AML-193 (cell line): ENCODE measurements around the gene SMG6.

Experiments
- DNase-seq, 2 experiments: peaks; one replicate each; lab custom pipeline; 2025; lab: John Stamatoyannopoulos, UW

SMG6 gene

GRCh38 chr17:2235265-2235664 lies 68.3 kb downstream of the SMG6 start:
- no peak for DNase-seq

- no peak for DNase-seq
Observed at GRCh38 chr17:2233441-2233947, 70.1 kb downstream of the SMG6 start.

DNA sequence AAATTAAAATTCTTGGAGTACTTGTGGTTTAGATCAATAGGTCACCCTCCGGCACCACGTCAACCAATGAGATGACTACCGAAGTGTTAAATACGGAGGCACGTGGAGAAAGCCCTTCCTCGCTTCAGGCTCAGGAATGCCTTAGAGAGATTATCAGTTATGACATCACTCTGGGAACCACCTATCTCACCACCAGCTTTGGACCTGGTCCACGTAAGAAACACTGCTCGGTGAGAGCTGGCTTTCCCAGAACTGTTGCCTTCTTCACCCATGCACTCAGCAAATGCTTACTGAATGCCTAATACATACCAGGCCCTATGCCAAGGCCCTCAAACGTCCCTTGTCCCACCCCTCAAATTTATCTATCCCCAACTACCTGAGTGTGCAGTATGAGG lies 71.3 kb downstream of the SMG6 start:
- no peak for DNase-seq

- no peak for DNase-seq
Observed at GRCh38 chr17:2230877-2231276, 72.7 kb downstream of the SMG6 start.

DNA sequence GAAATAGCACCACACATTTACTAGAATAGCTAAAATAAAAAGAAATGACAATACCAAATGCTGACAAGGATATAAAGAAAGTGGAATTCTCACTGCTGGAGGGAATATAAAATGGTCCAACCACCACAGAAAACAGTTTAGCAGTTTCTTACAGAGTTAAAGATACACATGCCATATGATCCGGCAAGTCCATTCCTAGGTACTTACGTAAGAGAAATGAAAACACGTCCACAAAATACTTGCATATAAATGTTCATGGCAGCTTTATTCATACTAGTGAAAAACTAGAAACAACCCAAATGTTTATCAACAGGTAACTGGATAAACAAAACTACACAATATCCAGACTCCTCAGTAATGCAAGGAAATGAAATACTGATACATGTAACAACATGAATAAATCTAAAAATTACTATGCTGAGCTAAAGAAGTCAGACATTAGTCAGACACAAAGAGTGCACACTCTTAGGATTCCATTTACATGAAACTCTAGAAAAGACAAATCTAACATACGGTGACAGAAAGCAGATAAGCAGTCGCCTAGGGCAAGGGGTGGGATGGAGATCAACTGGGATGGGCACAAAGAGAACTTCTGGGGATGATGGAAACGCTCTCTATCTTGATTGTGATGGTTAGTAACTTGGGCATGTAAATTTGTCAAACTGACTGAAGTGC lies 76.4 kb downstream of the SMG6 start:
- no peak for DNase-seq

GRCh38 chr17:2223617-2223927 lies 80.0 kb downstream of the SMG6 start:
- no peak for DNase-seq

- no peak for DNase-seq
Observed at GRCh38 chr17:2222901-2223616, 80.5 kb downstream of the SMG6 start.

DNA sequence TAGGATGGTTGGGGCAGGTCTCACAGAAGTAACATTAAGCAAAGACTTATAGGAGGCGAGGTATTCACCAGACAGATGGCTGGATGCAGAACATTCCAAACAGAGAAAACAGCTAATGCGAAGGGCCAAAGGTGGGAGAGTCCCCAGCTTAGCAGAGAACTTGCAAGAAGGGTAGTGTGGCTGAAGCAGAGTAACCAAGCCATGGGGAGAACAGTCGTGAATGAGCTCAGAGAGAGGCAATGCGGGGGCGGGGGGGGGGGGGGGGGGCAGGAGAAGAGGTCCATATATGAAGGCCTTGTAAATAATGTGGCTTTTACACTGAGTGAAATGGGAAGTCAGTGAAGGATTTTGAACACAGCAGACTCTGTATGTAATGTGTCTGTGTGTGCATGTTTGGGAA lies 81.3 kb downstream of the SMG6 start:
- no peak for DNase-seq

DNA sequence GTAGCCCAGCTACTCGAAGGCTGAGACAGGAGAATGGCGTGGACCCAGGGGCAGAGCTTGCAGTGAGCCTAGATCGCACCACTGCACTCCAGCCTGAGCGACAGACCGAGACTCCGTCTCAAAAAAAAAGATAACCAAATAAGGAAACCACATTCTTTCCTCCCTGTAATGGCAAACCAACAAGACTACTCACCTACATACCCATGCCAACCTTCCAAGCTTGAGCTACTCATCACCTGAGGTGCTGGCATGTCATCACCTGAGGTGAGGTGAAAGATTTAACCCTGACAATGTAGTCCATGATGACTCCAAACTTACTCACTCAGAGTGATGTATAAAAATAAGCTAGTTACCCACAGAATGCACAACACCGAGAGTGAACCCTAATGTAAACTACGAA lies 85.2 kb downstream of the SMG6 start:
- DNase-seq, result no peak

DNA sequence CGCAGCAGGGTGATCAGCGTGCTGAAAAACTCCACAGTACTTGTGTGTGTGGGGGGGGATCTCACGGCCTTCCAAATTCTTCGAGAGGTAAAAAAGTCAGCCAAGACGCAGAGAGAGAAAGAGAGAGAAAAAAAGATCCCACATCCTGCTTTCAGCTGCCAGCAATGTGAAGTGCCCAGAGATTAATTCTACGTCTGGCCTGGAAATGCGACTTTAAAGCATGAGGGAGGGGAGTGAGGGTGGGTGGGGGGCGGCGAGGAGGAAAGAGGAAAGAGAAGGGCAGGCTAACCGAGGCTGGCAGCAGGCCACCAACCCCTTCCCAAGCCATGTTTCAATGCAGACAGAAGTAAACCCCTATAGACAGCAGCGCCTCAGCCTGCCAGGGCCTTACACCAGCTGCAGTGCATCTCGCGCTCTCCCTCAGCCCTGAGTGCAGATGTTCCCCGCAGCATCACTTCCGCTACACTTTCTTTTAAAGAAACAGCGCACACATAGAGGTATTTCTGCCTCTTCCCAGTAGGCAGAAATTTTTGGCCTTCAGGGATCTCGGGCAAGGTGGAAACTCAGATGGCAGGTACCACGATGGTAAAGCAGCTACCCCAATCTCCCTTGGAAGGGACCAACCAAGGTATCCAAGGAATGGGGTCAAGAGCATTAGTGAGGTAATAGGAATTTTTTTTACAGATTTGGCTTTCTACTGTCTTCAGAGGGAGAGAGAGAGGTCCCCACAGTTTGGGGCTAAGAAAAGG lies 87.8 kb downstream of the SMG6 start:
- DNase-seq, result no peak

DNA sequence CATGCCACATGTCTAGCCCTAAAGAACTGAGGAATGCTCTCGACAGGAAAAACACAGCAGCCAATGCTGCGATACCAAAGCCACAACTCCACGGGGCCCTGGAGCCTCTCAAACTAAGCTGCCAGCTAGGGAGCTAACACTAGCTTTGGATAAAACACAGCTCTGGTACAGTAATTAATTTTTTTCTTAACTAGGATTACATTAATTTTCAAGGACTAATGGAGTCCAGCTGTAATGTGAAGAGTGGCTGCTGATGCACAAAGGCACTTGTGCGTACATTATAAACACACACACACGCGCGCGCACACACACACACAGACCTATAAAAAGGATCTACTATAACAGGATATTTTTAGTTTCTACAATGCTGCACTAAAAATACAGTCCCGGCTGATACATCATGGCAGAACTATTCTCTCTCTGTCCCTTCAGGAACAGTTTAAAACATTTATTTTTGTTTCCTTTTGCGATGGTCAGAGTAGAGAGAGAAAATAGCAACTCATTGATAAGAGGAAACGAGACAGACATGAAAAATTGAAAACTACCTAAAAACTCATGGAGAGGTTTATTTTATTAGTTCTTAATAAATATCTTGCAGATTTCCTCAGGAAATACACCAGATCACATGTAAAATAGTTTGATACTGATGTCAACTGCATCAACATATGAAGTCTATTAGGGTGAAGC lies 88.5 kb downstream of the SMG6 start:
- no peak for DNase-seq

DNA sequence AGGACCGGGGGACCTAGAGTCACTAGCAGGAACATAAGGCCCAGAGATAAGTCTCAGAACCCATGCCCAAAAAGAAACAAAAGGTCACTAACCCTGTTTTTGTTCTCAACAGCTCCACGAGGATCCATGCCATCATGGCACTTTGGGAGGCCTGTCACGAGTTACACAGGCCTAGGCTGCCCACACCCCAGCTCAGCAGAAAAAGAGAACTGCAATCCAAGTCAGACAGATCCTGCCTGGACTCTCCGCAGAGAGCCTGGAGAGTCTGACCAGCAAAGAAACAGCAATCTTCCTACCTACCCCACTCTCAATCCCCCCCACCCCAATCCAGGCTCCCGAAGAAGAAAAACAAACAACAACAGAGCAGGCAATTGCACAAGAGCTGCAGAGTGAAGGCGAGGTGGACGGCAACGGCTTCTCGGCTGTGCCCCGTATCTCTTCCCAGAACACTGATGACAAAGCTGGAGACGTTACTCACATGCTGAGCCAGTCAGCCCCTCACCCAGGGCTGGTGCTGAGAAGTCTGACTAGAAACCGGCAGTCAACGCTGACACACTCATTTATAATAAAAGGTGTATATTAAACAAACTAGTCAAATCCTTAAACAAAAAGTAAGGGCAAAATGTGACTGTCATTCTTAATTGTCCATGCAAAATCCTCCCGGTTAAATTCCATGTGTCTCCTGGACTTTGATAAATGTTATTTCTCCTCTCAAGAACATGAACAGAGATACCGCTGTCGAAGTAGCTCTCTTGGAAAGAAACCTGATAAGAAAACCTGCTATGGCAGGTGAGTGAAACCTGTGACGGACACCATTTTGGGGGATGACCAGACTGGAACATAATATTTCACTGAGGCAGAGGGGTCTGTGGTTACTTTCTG lies 89.3 kb downstream of the SMG6 start:
- no peak for DNase-seq

DNA sequence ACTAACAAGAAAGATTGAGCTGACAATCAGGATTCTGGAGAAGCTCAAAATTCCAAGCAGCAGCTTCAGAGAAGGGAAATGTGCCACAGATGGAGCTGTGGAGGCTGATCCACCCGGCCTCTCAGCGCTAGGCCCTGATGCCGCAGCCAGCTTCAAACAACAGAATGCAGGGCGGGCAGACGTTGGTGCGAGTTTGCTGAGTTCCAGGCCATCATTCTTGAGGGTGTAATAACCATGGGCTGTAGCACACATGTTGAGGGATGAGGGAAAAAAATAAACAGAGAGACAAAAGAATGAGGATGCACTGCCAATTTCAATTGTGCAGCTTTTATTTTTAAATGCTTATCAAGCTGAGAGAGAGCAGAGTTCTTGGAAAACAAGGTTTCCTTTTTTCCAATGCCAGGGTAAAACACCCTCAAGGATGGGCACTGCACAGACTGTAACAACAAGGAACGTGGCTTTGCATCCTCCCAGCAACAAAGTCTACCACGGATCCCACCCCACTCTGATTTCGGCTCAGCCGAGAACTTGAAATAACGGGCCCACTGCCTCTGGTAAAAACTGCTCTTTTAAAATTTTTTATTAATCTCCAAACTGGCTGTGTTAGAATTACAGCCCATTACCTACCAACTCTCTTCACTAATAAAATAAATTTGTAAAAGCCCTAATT lies 90.2 kb downstream of the SMG6 start:
- no peak for DNase-seq

DNA sequence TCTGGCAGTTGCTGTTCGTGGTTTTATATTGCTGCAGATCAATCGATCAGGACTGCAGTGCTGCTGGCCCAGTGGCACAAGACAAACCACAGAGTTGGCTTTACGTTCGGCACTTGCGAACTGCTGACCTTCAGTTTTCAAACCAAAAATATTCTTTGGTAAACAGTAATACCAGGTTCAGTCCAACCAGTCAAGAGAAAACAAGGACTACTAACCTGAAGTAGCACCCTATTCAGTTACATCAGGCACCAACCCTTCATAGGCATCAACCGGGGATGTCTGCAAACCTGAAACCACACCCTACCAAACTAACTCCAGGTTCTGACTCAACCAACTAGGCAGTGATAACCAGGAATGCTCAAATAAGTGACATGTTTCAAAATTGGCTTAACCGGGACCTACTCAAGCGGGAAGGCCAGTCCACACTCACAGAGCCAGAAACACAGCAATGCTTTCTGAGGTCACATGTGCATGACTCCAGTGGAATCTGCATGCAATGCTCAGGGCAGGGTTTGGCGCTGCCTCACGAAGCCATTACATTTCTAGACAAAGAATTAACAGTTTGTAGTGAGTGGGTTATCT lies 91.1 kb downstream of the SMG6 start:
- DNase-seq, result no peak

GRCh38 chr17:2211661-2212399 lies 91.8 kb downstream of the SMG6 start:
- no peak for DNase-seq

GRCh38 chr17:2210726-2211125 lies 92.9 kb downstream of the SMG6 start:
- no peak for DNase-seq

DNA sequence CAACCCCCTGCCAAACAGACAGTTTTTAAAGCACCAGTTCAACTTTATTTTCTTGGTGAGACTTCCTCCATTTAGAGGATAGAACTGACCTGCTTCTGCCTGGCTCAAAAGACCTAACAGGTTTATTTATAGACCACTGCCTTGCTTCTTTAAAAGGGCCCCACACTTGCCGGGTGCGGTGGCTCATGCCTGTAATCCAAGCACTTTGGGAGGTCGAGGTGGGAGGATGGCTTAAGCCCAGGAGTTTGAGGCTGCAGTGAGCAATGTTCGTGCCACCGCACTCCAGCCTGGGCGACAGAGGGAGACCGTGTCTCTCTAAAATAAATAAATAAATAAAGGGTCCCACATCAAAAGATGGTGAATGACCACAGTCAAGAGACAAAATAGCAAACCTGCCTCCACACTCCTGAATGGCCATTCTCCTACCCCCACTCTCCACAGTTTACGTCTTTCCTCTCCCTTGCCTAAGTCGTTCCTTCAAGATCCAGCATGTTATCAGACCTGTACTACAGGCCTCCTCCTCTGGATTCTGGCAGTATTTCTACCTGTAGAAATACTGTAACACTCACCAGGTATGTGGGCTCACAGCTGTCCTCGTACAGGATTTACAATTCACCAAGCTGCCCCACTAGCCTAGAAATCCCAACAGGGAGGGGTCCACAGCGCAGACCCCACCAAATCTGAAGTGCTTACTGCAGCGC lies 95.6 kb downstream of the SMG6 start:
- DNase-seq, result no peak

DNA sequence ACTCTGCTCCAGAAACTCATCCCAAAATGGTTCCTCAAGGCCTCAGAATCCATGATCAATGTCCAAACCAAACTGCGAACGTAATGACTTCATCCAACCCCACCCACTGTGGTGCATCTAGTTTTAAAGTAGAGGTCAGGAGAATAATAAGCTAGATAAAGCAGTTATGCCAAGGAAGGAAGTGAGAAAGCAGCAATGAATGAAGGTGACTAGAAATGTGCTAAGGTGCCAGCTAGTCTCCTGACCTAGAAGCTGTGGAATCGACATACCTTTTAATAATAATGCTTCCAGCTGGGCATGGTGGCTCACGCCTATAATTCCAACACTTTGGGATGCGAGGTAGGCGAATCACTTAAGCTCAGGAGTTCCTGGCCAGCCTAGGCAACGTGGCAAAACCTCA lies 99.2 kb downstream of the SMG6 start:
- no peak for DNase-seq

- DNase-seq, result no peak
Observed at GRCh38 chr17:2203818-2204217, 99.8 kb downstream of the SMG6 start.
